ENCODE measurements around the gene CDKN2AIP.
"Not testable (repeated sequence)": the region's sequence is repeated elsewhere in the genome, so short reads cannot be mapped to it uniquely, and the experiment has no call there.

GRCh38 chr4:183463903-183464619 lies 19.6 kb downstream of the CDKN2AIP start:
- TF ChIP-seq CTCF, POLR2A, EP300 (IDR thresholded peaks at IDR 0.05): not testable (repeated sequence)
